ENCODE data around the gene ARMH3.

DNA sequence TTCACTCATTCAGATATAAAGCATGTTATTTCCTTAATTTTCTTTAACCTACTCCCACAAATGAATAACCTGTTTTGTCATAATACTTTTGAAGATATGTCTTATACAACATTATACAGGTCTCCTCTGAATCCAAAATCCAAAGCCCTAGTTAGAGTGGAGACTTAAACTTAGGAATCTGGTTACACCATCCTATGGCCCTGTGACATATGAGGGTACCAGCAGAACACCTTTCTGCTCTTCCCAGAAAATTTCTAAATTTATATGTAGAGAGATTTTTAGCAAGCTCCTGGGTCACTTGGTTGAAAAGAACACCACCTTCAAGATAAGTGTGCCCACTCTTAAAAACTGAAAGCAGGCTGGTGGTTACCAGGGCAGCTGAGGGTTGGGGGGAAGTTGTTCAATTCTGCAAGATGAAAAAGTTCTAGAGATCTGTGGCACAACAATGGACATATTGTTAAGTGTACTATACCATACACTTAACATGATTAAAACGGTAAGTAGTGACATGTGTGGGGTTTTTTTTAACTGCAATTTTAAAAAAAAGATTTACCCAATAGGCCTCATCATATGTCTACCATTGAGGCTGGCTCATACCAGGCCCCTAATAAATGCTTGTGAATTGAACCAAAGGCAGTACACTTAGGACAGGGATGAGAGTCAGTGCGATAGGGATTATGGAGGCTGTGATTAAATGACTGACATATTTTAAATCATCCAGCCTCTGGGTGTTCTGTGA, 174.8 kb downstream of the ARMH3 start:
- no peak for TF ChIP-seq POLR2AphosphoS5 (IDR thresholded peaks at IDR 0.05; ENCODE audit: low read depth, low read length)
- TF ChIP-seq TAF1 (IDR thresholded peaks at IDR 0.05; ENCODE audit: borderline replicate concordance, insufficient read depth, low read length) = no peak
- TF ChIP-seq, protein P1, sequence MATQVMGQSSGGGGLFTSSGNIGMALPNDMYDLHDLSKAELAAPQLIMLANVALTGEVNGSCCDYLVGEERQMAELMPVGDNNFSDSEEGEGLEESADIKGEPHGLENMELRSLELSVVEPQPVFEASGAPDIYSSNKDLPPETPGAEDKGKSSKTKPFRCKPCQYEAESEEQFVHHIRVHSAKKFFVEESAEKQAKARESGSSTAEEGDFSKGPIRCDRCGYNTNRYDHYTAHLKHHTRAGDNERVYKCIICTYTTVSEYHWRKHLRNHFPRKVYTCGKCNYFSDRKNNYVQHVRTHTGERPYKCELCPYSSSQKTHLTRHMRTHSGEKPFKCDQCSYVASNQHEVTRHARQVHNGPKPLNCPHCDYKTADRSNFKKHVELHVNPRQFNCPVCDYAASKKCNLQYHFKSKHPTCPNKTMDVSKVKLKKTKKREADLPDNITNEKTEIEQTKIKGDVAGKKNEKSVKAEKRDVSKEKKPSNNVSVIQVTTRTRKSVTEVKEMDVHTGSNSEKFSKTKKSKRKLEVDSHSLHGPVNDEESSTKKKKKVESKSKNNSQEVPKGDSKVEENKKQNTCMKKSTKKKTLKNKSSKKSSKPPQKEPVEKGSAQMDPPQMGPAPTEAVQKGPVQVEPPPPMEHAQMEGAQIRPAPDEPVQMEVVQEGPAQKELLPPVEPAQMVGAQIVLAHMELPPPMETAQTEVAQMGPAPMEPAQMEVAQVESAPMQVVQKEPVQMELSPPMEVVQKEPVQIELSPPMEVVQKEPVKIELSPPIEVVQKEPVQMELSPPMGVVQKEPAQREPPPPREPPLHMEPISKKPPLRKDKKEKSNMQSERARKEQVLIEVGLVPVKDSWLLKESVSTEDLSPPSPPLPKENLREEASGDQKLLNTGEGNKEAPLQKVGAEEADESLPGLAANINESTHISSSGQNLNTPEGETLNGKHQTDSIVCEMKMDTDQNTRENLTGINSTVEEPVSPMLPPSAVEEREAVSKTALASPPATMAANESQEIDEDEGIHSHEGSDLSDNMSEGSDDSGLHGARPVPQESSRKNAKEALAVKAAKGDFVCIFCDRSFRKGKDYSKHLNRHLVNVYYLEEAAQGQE (IDR thresholded peaks at IDR 0.05; ENCODE audit: insufficient read depth in 1 of 2, low read depth in 2 of 2, low read length in 2 of 2) = no peak
- TF ChIP-seq SIN3A (IDR thresholded peaks at IDR 0.05; ENCODE audit: borderline replicate concordance, insufficient read depth, low read length) = no peak

Data from PFSK-1 (cell line).